ENCODE measurements around the gene MYL4. TPM values are rescaled to one million over a fixed set of nuclear protein-coding genes. Genes with fewer than 3 reads are reported as not detected.

Gene MYL4
- total RNA-seq, 2 experiments from 2014 or later = not detected

DNA sequence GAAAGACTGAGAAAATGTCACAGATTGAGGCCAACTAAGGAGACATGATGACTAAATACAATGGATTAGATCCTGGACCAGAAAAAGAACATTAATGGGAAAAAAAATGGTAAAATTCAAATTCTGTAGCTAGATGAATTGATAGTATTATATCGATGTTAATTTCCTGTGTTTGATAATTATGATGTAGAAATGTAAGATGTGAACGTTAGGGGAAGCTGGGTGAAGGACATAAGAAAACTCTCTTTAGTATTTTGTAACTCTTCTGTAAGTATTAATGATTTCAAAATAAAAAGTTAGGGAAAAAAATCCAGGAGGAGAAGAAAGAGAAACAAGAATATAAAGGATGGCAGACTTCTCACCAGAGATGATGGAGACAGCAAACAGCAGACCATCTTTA lies 41.7 kb downstream of the MYL4 start:
- Mint-ChIP-seq H3K4me1 (ENCODE audit: low read depth) (peaks cover 13% of the 10 kb centered on the region), H3K9me3 (ENCODE audit: insufficient read depth) (no peaks in the 10 kb centered on the region), H3K27ac (no peak overlapping the region), H3K27me3 (ENCODE audit: low read depth) (peaks cover 59% of the 10 kb centered on the region), H3K4me3 (no peak overlapping the region), H3K36me3 (ENCODE audit: low read depth) (no peaks in the 10 kb centered on the region)
- DNase-seq (no peak), ATAC-seq (no peak)
- ChIA-PET POLR2A (interaction anchor here (1.2 kb wide), 1 partner anchor 46 kb away, joined by 3 read pairs; no protein-coding TSS in a partner anchor), CTCF (interaction anchor here (1.5 to 1.6 kb wide), 2 partner anchors 10 to 61 kb away, joined by 4 to 5 read pairs; partner anchors contain the start of gene CDC27)

DNA sequence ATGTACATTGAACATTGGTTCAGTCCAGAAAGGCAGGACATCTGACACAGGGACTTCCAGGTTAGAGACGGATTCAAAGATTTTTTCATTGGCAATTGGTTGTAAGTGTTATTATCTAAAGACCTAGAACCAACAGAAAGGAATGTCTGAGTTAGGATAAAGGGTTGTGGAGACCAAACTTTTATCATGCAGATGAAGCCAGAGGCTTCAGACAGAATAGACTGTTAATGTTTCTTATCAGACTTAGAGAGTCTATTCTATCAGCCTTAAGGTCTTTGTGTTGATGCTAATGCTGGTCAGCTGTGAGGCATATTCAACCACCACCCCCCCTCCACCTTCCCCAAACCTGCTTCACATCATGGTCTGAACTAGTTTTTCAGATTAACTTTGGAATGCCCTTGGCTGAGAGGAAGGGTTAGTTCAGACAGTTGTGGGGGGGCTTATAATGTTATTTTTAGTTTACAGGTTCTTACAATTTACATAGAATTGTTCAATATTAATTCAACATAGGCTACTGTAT lies 42.3 kb downstream of the MYL4 start:
- peaks cover 16% of the 10 kb centered on the region for H3K4me1 Mint-ChIP-seq (ENCODE audit: low read depth)
- DNase-seq (no peak), ATAC-seq (no peak)
- CTCF ChIA-PET = interaction anchor here (1.6 to 1.9 kb wide), 2 partner anchors 11 to 21 kb away, joined by 5 to 6 read pairs; no protein-coding TSS in a partner anchor
- H3K9me3 Mint-ChIP-seq (ENCODE audit: insufficient read depth) = no peaks in the 10 kb centered on the region
- H3K27ac Mint-ChIP-seq = no peak overlapping the region
- no peaks in the 10 kb centered on the region for H3K36me3 Mint-ChIP-seq (ENCODE audit: low read depth)
- H3K27me3 Mint-ChIP-seq (ENCODE audit: low read depth) = peaks cover 61% of the 10 kb centered on the region
- POLR2A ChIA-PET = interaction anchor here (1.2 kb wide), 1 partner anchor 47 kb away, joined by 3 read pairs; no protein-coding TSS in a partner anchor
- no peak overlapping the region for H3K4me3 Mint-ChIP-seq

DNA sequence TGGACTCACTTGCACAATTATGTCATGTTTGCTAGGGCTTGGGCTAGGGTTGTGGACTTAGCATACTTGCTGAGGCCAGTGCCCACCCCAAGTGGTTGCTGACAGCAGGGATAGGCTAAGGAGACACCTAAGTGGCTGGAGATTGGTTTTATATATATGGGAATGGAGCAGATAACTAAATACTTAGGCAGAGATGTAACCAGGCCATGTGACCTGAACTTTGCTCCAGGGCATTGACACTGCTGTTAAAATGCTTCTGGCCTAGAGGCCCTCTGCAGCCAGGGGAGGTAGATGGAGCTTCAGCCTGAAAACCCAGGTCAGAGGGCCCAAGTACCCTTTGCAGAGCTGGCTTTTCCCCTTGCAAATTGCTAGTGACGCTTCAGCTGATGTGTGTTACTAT lies 43.1 kb downstream of the MYL4 start:
- no peak overlapping the region for H3K27ac Mint-ChIP-seq
- POLR2A ChIA-PET = no interaction called here
- CTCF ChIA-PET = interaction anchor here (0.7 to 1.9 kb wide), 3 partner anchors 9 to 21 kb away, joined by 3 to 6 read pairs (median 5); no protein-coding TSS in a partner anchor
- ATAC-seq = no peak
- peak overlapping the region; percentile 4 for H3K4me3 Mint-ChIP-seq
- H3K4me1 Mint-ChIP-seq (ENCODE audit: low read depth) = peaks cover 24% of the 10 kb centered on the region
- no peaks in the 10 kb centered on the region for H3K36me3 Mint-ChIP-seq (ENCODE audit: low read depth)
- no peak for DNase-seq
- no peaks in the 10 kb centered on the region for H3K9me3 Mint-ChIP-seq (ENCODE audit: insufficient read depth)
- peaks cover 65% of the 10 kb centered on the region for H3K27me3 Mint-ChIP-seq (ENCODE audit: low read depth)

- CTCF ChIA-PET = interaction anchor here (0.7 to 1.9 kb wide), 2 partner anchors 8 to 22 kb away, joined by 3 to 6 read pairs; no protein-coding TSS in a partner anchor
- Mint-ChIP-seq H3K36me3 (ENCODE audit: low read depth) (no peaks in the 10 kb centered on the region), H3K27ac (no peak overlapping the region), H3K27me3 (ENCODE audit: low read depth) (peaks cover 66% of the 10 kb centered on the region), H3K9me3 (ENCODE audit: insufficient read depth) (no peaks in the 10 kb centered on the region), H3K4me3 (peak overlapping the region; percentile 61), H3K4me1 (ENCODE audit: low read depth) (peaks cover 31% of the 10 kb centered on the region)
- ATAC-seq (no peak), DNase-seq (no peak)
- POLR2A ChIA-PET = no interaction called here
These were observed 43.8 kb downstream of the MYL4 start for GRCh38 chr17:47252766-47253512.

- no peaks in the 10 kb centered on the region for H3K9me3 Mint-ChIP-seq (ENCODE audit: insufficient read depth)
- POLR2A ChIA-PET = interaction anchor here (0.6 kb wide), 1 partner anchor 24 kb away, joined by 3 read pairs; no protein-coding TSS in a partner anchor
- CTCF ChIA-PET = interaction anchor here (0.8 to 0.9 kb wide), 2 partner anchors 47 to 63 kb away, joined by 3 to 4 read pairs; no protein-coding TSS in a partner anchor
- peaks cover 64% of the 10 kb centered on the region for H3K27me3 Mint-ChIP-seq (ENCODE audit: low read depth)
- no peaks in the 10 kb centered on the region for H3K36me3 Mint-ChIP-seq (ENCODE audit: low read depth)
- no peak within 1 kb of the TSS for H3K27ac Mint-ChIP-seq
- DNase-seq = peak; percentile 77
- H3K4me3 Mint-ChIP-seq = peak within 1 kb of the TSS; percentile 83
- ATAC-seq = peak; percentile 99
- H3K4me1 Mint-ChIP-seq (ENCODE audit: low read depth) = peaks cover 39% of the 10 kb centered on the region
These were observed 44.6 kb downstream of the MYL4 start, which contains the start of gene ITGB3 for GRCh38 chr17:47253541-47254402. ITGB3 (plus strand) TSS chr17:47253827; CDS start chr17:47253862, 35 bp downstream.

DNA sequence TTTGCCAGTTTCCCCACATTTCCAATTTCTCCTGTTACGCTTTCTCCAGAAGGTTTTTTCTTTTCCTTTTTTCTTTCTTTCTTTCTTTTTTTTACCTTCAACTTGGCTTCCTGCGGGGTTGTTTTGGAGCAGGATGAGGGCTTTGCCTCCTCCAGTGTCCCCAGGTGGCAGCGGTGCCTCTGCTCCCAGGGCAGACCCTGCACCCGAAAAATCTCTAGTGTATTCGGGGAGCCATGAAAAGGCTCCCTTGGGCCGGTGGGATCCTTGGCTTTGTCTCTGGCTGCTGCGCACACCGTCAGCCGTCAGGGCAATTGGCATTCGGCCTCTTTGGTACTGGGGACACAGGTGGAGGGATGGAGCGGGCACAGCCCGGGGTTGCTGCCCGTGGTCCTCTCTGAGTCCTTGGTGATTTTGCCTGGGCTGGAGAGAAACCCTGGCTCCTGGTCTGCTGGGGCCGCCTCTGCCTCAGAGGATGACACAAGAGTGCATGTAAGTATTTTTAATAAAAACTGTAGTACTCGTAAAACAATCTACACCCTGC lies 45.3 kb downstream of the MYL4 start:
- H3K9me3 Mint-ChIP-seq (ENCODE audit: insufficient read depth) = no peaks in the 10 kb centered on the region
- no peaks in the 10 kb centered on the region for H3K36me3 Mint-ChIP-seq (ENCODE audit: low read depth)
- DNase-seq (no peak), ATAC-seq (no peak)
- peaks cover 67% of the 10 kb centered on the region for H3K27me3 Mint-ChIP-seq (ENCODE audit: low read depth)
- H3K27ac Mint-ChIP-seq = no peak overlapping the region
- H3K4me3 Mint-ChIP-seq = peak overlapping the region; percentile 83
- CTCF ChIA-PET = interaction anchor here (0.8 to 0.9 kb wide), 2 partner anchors 48 to 63 kb away, joined by 3 to 4 read pairs; no protein-coding TSS in a partner anchor
- POLR2A ChIA-PET = interaction anchor here (0.6 kb wide), 1 partner anchor 23 kb away, joined by 3 read pairs; no protein-coding TSS in a partner anchor
- peaks cover 40% of the 10 kb centered on the region for H3K4me1 Mint-ChIP-seq (ENCODE audit: low read depth)

GRCh38 chr17:47257651-47258339 lies 48.6 kb downstream of the MYL4 start:
- no peaks in the 10 kb centered on the region for H3K36me3 Mint-ChIP-seq (ENCODE audit: low read depth)
- no peak overlapping the region for H3K4me3 Mint-ChIP-seq
- H3K27ac Mint-ChIP-seq = no peak overlapping the region
- no peak for DNase-seq
- peaks cover 38% of the 10 kb centered on the region for H3K4me1 Mint-ChIP-seq (ENCODE audit: low read depth)
- no peaks in the 10 kb centered on the region for H3K9me3 Mint-ChIP-seq (ENCODE audit: insufficient read depth)
- H3K27me3 Mint-ChIP-seq (ENCODE audit: low read depth) = peaks cover 64% of the 10 kb centered on the region
- ATAC-seq = no peak
- ChIA-PET POLR2A (no interaction called here), CTCF (no interaction called here)

DNA sequence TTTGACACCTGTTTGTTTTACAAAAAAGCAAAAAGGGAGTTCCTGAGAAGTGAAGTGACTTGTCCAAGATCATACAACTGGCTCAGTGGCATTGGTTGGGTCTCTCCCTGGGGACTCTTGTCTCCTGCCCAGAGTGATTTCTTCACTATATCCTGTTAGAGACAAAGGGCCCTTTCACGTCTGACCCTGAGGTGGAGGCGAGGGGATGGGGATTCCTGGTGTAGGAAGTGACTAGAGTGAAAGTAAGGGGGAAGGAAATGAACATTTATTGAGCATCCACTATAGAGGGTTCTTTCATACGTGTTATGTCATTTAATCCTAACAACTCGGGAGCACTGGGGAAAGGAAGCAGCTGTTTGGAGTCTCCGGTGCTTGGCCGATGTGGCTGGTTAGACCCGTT lies 53.4 kb downstream of the MYL4 start:
- no peak for DNase-seq
- Mint-ChIP-seq H3K4me3 (no peak overlapping the region), H3K27me3 (ENCODE audit: low read depth) (peaks cover 39% of the 10 kb centered on the region), H3K27ac (no peak overlapping the region), H3K36me3 (ENCODE audit: low read depth) (no peaks in the 10 kb centered on the region), H3K9me3 (ENCODE audit: insufficient read depth) (no peaks in the 10 kb centered on the region), H3K4me1 (ENCODE audit: low read depth) (peaks cover 13% of the 10 kb centered on the region)
- ChIA-PET CTCF (no interaction called here), POLR2A (no interaction called here)
- no peak for ATAC-seq

DNA sequence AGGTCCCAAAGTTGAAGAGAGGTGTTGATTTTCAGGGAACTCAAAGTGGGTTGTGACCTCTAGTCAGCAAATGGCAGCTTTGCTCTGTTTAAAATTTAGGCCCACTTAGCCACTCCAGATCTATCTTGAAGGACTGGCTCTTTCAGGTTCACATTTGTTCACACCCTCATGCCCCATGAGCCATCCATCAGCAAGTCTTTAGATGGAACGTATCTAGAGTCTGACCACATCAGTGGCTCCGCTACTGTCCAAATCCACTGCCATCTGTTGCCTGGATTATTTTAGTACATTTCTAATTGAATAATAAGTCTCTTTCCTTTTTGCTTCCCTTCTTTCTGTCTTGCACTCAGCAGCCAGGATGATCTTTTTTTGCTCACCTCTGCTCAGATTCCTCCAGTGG lies 55.0 kb downstream of the MYL4 start:
- Mint-ChIP-seq H3K27ac (no peak overlapping the region), H3K27me3 (ENCODE audit: low read depth) (peaks cover 29% of the 10 kb centered on the region), H3K4me3 (no peak overlapping the region), H3K4me1 (ENCODE audit: low read depth) (no peaks in the 10 kb centered on the region), H3K9me3 (ENCODE audit: insufficient read depth) (no peaks in the 10 kb centered on the region), H3K36me3 (ENCODE audit: low read depth) (no peaks in the 10 kb centered on the region)
- ATAC-seq = no peak
- no peak for DNase-seq
- CTCF ChIA-PET = no interaction called here
- POLR2A ChIA-PET = no interaction called here

GRCh38 chr17:47265983-47266541 lies 56.9 kb downstream of the MYL4 start:
- no peak for ATAC-seq
- Mint-ChIP-seq H3K27me3 (ENCODE audit: low read depth) (peaks cover 24% of the 10 kb centered on the region), H3K27ac (no peak overlapping the region), H3K36me3 (ENCODE audit: low read depth) (no peaks in the 10 kb centered on the region), H3K4me1 (ENCODE audit: low read depth) (no peaks in the 10 kb centered on the region), H3K4me3 (no peak overlapping the region), H3K9me3 (ENCODE audit: insufficient read depth) (peaks cover 5% of the 10 kb centered on the region)
- CTCF ChIA-PET = no interaction called here
- POLR2A ChIA-PET = no interaction called here
- DNase-seq = no peak

DNA sequence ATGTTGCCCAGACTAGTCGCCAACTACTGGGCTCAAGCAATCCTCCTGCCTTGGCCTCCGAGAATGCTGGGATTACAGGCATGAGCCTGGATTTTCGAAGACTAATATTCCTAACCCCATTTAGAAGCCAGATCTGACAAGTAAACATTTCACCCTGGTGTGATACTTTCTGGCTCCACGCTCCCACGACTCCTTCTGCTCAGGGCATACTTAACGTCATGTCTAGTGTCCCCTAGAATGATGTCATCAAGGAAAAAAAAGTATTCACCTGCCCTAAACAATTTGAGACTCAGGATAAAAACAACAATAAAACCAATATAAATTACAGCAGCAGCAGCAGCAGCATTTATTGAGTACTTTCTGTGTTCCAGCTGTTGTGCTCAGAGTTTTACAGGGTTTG lies 57.6 kb downstream of the MYL4 start:
- Mint-ChIP-seq H3K36me3 (ENCODE audit: low read depth) (no peaks in the 10 kb centered on the region), H3K4me3 (no peak overlapping the region), H3K9me3 (ENCODE audit: insufficient read depth) (peaks cover 5% of the 10 kb centered on the region), H3K27me3 (ENCODE audit: low read depth) (peaks cover 25% of the 10 kb centered on the region), H3K27ac (no peak overlapping the region), H3K4me1 (ENCODE audit: low read depth) (no peaks in the 10 kb centered on the region)
- DNase-seq (no peak), ATAC-seq (no peak)
- POLR2A ChIA-PET = no interaction called here
- CTCF ChIA-PET = no interaction called here
